ENCODE measurements around the gene LRRK1.

- TF ChIP-seq CTCF (IDR thresholded peaks at IDR 0.05) (no peak), POLR2AphosphoS5 (IDR thresholded peaks at IDR 0.05) (no peak), POLR2A (IDR thresholded peaks at IDR 0.05) (no peak)
Measured at GRCh38 chr15:101058735-101059134, 139.6 kb downstream of the LRRK1 start.

Data from prostate gland (tissue), 2 donors.